BLaER1 treated with 17β-estradiol and CSF1 and Interleukin-3, amounts not matched to agents 10 nM and 100 nM (cell line): Measurements from ENCODE around the gene HELZ.

Experiments
- H3K27ac ChIP-seq, 11 experiments: shearing (Covaris generic); formaldehyde crosslinking; 2 replicates each; pipeline ENCODE4 v1.8.1; 2022
- H3K27me3 ChIP-seq, 11 experiments: shearing (Covaris generic); formaldehyde crosslinking; 2 replicates each; pipeline ENCODE4 v1.8.1; 2022
- H3K36me3 ChIP-seq, 11 experiments: shearing (Covaris generic); formaldehyde crosslinking; 2 replicates each; pipeline ENCODE4 v1.8.1; 2022
- H3K4me1 ChIP-seq, 10 experiments: shearing (Covaris generic); formaldehyde crosslinking; 2 replicates each; pipeline ENCODE4 v1.8.1; 2022
- H3K4me2 ChIP-seq, 11 experiments: shearing (Covaris generic); formaldehyde crosslinking; 2 replicates each; pipeline ENCODE4 v1.8.1; 2022
- H3K4me3 ChIP-seq, 10 experiments: shearing (Covaris generic); formaldehyde crosslinking; 2 replicates each; pipeline ENCODE4 v1.8.1; 2022
- H3K9ac ChIP-seq, 11 experiments: shearing (Covaris generic); formaldehyde crosslinking; 2 replicates each; pipeline ENCODE4 v1.8.1; 2022
- H3K9me3 ChIP-seq, 11 experiments: shearing (Covaris generic); formaldehyde crosslinking; replicated peaks in 1 of 11; 2 replicates each; pipeline ENCODE4 v1.8.1; 2022
- H4K20me1 ChIP-seq, 11 experiments: shearing (Covaris generic); formaldehyde crosslinking; 2 replicates each; pipeline ENCODE4 v1.8.1; 2022
- Cebpa-rat ChIP-seq, 11 experiments: shearing (Covaris generic); IDR thresholded peaks; 2 replicates each; pipeline ENCODE4 v1.8.1; 2022

Gene HELZ

GRCh38 chr17:67283731-67284516 lies 38.9 kb upstream of the HELZ start:
- Histone ChIP-seq H3K27me3 (no peaks in the 10 kb centered on the region), H3K4me1 (peaks cover 0 to 27% (median 10%) of the 10 kb centered on the region in 10 experiments; a peak in 15 of 20 replicates), H3K27ac (peak overlapping the region in 2 of 11 experiments; percentile 32 to 52; a peak in 3 of 22 replicates), H4K20me1 (no peaks in the 10 kb centered on the region), H3K9ac (no peak overlapping the region), H3K4me3 (no peak overlapping the region), H3K36me3 (no peaks in the 10 kb centered on the region), H3K9me3 (no peaks in the 10 kb centered on the region), H3K4me2 (peak overlapping the region in 3 of 11 experiments; percentile 45 to 71 (median 70); a peak in 6 of 22 replicates)
- TF ChIP-seq Cebpa-rat (IDR thresholded peaks at IDR 0.05), result no peak

- H3K27me3 ChIP-seq, result no peaks in the 10 kb centered on the region
- H3K27ac ChIP-seq, result no peak overlapping the region
- H3K4me1 ChIP-seq, result peaks cover 0 to 23% (median 0%) of the 10 kb centered on the region in 10 experiments; a peak in 7 of 20 replicates
- H3K9ac ChIP-seq, result no peak overlapping the region
- no peak overlapping the region for H3K4me3 ChIP-seq
- no peaks in the 10 kb centered on the region for H4K20me1 ChIP-seq
- TF ChIP-seq Cebpa-rat (IDR thresholded peaks at IDR 0.05), result no peak
- peak overlapping the region in 2 of 11 experiments; percentile 7 to 45; a peak in 3 of 22 replicates for H3K4me2 ChIP-seq
- H3K9me3 ChIP-seq, result no peaks in the 10 kb centered on the region
- no peaks in the 10 kb centered on the region for H3K36me3 ChIP-seq
Observed at GRCh38 chr17:67281743-67282142, 36.7 kb upstream of the HELZ start.

- Histone ChIP-seq H3K4me2 (no peak overlapping the region), H3K36me3 (no peaks in the 10 kb centered on the region), H3K9ac (no peak overlapping the region), H3K27me3 (no peaks in the 10 kb centered on the region), H3K9me3 (no peaks in the 10 kb centered on the region), H3K27ac (no peak overlapping the region), H3K4me3 (no peak overlapping the region), H3K4me1 (peaks cover 0 to 23% (median 0%) of the 10 kb centered on the region in 10 experiments; a peak in 7 of 20 replicates), H4K20me1 (no peaks in the 10 kb centered on the region)
- TF ChIP-seq Cebpa-rat (IDR thresholded peaks at IDR 0.05), result no peak
Observed at GRCh38 chr17:67281053-67281452, 36.1 kb upstream of the HELZ start.

GRCh38 chr17:67280279-67280678 lies 35.3 kb upstream of the HELZ start:
- Histone ChIP-seq H3K9me3 (no peaks in the 10 kb centered on the region), H3K4me2 (no peak overlapping the region), H3K36me3 (no peaks in the 10 kb centered on the region), H3K4me3 (no peak overlapping the region), H3K4me1 (peaks cover 0 to 23% (median 0%) of the 10 kb centered on the region in 10 experiments; a peak in 7 of 20 replicates), H4K20me1 (no peaks in the 10 kb centered on the region), H3K27ac (no peak overlapping the region), H3K27me3 (no peaks in the 10 kb centered on the region), H3K9ac (no peak overlapping the region)
- TF ChIP-seq Cebpa-rat (IDR thresholded peaks at IDR 0.05), result no peak

GRCh38 chr17:67279115-67279514 lies 34.1 kb upstream of the HELZ start:
- no peak overlapping the region for H3K9ac ChIP-seq
- no peak overlapping the region for H3K27ac ChIP-seq
- H3K4me3 ChIP-seq, result no peak overlapping the region

GRCh38 chr17:67278363-67278762 lies 33.4 kb upstream of the HELZ start:
- Histone ChIP-seq H3K27ac (no peak overlapping the region), H3K27me3 (no peaks in the 10 kb centered on the region), H3K9ac (no peak overlapping the region), H3K4me3 (no peak overlapping the region), H4K20me1 (no peaks in the 10 kb centered on the region), H3K36me3 (no peaks in the 10 kb centered on the region), H3K4me2 (no peak overlapping the region), H3K9me3 (no peaks in the 10 kb centered on the region), H3K4me1 (peaks cover 0 to 11% (median 0%) of the 10 kb centered on the region in 10 experiments; a peak in 7 of 20 replicates)
- TF ChIP-seq Cebpa-rat (IDR thresholded peaks at IDR 0.05), result no peak

More at GRCh38 chr17:67279115-67279514, 34.1 kb upstream of the HELZ start:
- Histone ChIP-seq H3K36me3 (no peaks in the 10 kb centered on the region), H3K4me2 (no peak overlapping the region), H3K9me3 (no peaks in the 10 kb centered on the region), H3K4me1 (peaks cover 0 to 19% (median 0%) of the 10 kb centered on the region in 10 experiments; a peak in 7 of 20 replicates), H4K20me1 (no peaks in the 10 kb centered on the region), H3K27me3 (no peaks in the 10 kb centered on the region)
- no peak for TF ChIP-seq Cebpa-rat (IDR thresholded peaks at IDR 0.05)

GRCh38 chr17:67276075-67276474 lies 31.1 kb upstream of the HELZ start:
- H3K36me3 ChIP-seq, result no peaks in the 10 kb centered on the region
- H3K27ac ChIP-seq, result no peak overlapping the region
- peaks cover 0 to 18% (median 7%) of the 10 kb centered on the region in 10 experiments; a peak in 16 of 20 replicates for H3K4me1 ChIP-seq
- no peaks in the 10 kb centered on the region; a peak in 1 of 22 replicates for H3K9me3 ChIP-seq
- H3K9ac ChIP-seq, result no peak overlapping the region
- no peaks in the 10 kb centered on the region for H4K20me1 ChIP-seq
- no peaks in the 10 kb centered on the region for H3K27me3 ChIP-seq
- H3K4me2 ChIP-seq, result no peak overlapping the region
- no peak overlapping the region for H3K4me3 ChIP-seq
- TF ChIP-seq Cebpa-rat (IDR thresholded peaks at IDR 0.05), result no peak

- Histone ChIP-seq H3K4me1 (peaks cover 10 to 34% (median 23%) of the 10 kb centered on the region in 10 experiments; a peak in 19 of 20 replicates), H3K27ac (no peak overlapping the region), H3K9ac (no peak overlapping the region), H3K9me3 (no peaks in the 10 kb centered on the region; a peak in 1 of 22 replicates), H3K4me2 (no peak overlapping the region), H3K36me3 (no peaks in the 10 kb centered on the region), H4K20me1 (no peaks in the 10 kb centered on the region), H3K27me3 (no peaks in the 10 kb centered on the region), H3K4me3 (no peak overlapping the region)
- TF ChIP-seq Cebpa-rat (IDR thresholded peaks at IDR 0.05), result no peak
Observed at GRCh38 chr17:67274466-67274865, 29.5 kb upstream of the HELZ start.

- no peaks in the 10 kb centered on the region for H3K27me3 ChIP-seq
- H3K36me3 ChIP-seq, result no peaks in the 10 kb centered on the region
- H3K4me3 ChIP-seq, result no peak overlapping the region
- H3K9me3 ChIP-seq, result no peaks in the 10 kb centered on the region; a peak in 1 of 22 replicates
- no peak overlapping the region for H3K9ac ChIP-seq
- TF ChIP-seq Cebpa-rat (IDR thresholded peaks at IDR 0.05), result no peak
- H4K20me1 ChIP-seq, result no peaks in the 10 kb centered on the region
- no peak overlapping the region for H3K4me2 ChIP-seq
- H3K27ac ChIP-seq, result no peak overlapping the region
- H3K4me1 ChIP-seq, result peaks cover 10 to 40% (median 26%) of the 10 kb centered on the region in 10 experiments; a peak in 19 of 20 replicates
Observed at GRCh38 chr17:67273900-67274299, 28.9 kb upstream of the HELZ start.
